Right atrium auricular region (tissue), 2 donors: ENCODE measurements around the gene KRT86. TPM values are rescaled to one million over a fixed set of nuclear protein-coding genes. Genes with fewer than 3 reads are reported as not detected.

ENCODE experiments used
- DNase-seq: peaks from one replicate; pipeline ENCODE4 v3.0.0-alpha.2; 2019; ENCODE audit warnings: low spot score
- H3K27ac ChIP-seq, 2 donors: fragments of 200-600 bp; sonication (generic); 1 replicate in 1 of 2; 2 replicates in 1 of 2; pipeline ENCODE4 v1.5.1; 2016 to 2019
- H3K27me3 ChIP-seq, 2 donors: fragments of 200-600 bp; sonication (generic); one replicate each; pipeline versions ENCODE4 v1.5.1 to v1.6.0; 2017 to 2019
- H3K36me3 ChIP-seq: fragments of 200-600 bp; sonication (generic); one replicate; pipeline ENCODE4 v1.5.1; 2016
- H3K4me1 ChIP-seq, 2 donors: fragments of 200-600 bp; sonication (generic); one replicate each; pipeline versions ENCODE4 v1.5.1 to v1.6.0; 2017 to 2019
- H3K4me3 ChIP-seq, 2 donors: fragments of 200-600 bp; sonication (generic); 1 replicate in 1 of 2; 2 replicates in 1 of 2; pipeline ENCODE4 v1.5.1; 2017 to 2019; ENCODE audit warnings: mild to moderate bottlenecking in 1 of 2, moderate library complexity in 1 of 2
- H3K9me3 ChIP-seq, 2 donors: fragments of 200-600 bp; sonication (generic); one replicate each; pipeline ENCODE4 v1.5.1; 2019
- total RNA-seq, 2 donors: library from RNA; depleted of rRNA; stranded (reverse); fragments of >200 nt; gene quantifications; one replicate each; pipeline ENCODE4 v1.1.0, GENCODE V29; 2016
- TF ChIP-seq, protein P1 (sequence below), 2 donors: fragments of 200-600 bp; sonication (generic); IDR thresholded peaks; one replicate each; pipeline ENCODE4 v1.5.1; 2019; ENCODE audit warnings: antibody characterized with exemption in 2 of 2

The KRT86 gene
- total RNA-seq, 2 donors from 2014 or later, result not detected

DNA sequence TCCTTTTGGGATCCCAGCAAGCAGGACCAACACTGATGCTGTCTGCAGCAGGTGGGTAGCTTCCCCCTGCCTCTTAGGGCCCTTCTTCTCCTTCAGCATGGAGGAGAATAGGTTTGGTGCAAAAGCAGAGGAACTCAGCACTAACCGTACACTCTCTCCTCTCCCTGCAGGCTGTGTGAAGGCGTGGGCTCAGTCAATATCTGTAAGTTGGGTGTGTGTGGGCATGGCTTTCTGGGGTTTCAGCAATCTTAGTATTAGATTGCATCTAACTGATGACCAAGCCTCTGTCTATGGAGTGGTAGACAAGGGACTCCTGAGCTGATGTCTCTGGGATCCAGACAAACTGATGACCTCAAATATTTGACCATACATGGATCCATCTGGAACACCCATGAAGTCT lies 78.5 kb downstream of the KRT86 start:
- H3K27me3 ChIP-seq, result no peaks in the 10 kb centered on the region

DNA sequence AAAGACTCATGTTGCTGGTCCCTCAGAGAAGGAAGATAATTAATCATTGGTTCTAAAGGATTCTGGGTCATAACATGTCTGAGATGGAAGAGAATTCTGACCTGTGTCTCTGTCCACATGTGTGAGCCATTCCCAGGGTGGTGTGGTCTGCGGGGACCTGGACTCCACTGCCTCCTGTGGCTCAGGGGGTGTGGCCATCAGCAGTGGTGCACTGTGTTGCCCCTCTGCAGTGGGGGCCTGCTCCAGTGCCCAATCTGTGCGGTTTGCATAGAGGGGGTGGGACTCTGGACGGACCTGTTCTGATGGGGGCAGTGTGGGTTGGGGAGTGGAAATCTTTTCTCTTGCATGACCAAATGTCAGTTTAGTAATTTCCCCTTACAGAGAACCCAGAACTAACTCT lies 79.3 kb downstream of the KRT86 start:
- TF ChIP-seq, protein P1, sequence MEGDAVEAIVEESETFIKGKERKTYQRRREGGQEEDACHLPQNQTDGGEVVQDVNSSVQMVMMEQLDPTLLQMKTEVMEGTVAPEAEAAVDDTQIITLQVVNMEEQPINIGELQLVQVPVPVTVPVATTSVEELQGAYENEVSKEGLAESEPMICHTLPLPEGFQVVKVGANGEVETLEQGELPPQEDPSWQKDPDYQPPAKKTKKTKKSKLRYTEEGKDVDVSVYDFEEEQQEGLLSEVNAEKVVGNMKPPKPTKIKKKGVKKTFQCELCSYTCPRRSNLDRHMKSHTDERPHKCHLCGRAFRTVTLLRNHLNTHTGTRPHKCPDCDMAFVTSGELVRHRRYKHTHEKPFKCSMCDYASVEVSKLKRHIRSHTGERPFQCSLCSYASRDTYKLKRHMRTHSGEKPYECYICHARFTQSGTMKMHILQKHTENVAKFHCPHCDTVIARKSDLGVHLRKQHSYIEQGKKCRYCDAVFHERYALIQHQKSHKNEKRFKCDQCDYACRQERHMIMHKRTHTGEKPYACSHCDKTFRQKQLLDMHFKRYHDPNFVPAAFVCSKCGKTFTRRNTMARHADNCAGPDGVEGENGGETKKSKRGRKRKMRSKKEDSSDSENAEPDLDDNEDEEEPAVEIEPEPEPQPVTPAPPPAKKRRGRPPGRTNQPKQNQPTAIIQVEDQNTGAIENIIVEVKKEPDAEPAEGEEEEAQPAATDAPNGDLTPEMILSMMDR (IDR thresholded peaks at IDR 0.05), result no peak
- Histone ChIP-seq H3K9me3 (no peaks in the 10 kb centered on the region), H3K4me1 (peaks cover 0 to 8% of the 10 kb centered on the region in 2 donors), H3K4me3 (no peak overlapping the region), H3K36me3 (no peaks in the 10 kb centered on the region), H3K27me3 (no peaks in the 10 kb centered on the region), H3K27ac (no peak overlapping the region)
- DNase-seq, result no peak

More for the DNA sequence above, 78.5 kb downstream of the KRT86 start:
- peaks cover 0 to 8% of the 10 kb centered on the region in 2 donors for H3K4me1 ChIP-seq
- no peak for DNase-seq
- H3K9me3 ChIP-seq, result no peaks in the 10 kb centered on the region
- H3K27ac ChIP-seq, result no peak overlapping the region
- no peaks in the 10 kb centered on the region for H3K36me3 ChIP-seq
- TF ChIP-seq, protein P1 (IDR thresholded peaks at IDR 0.05), result no peak
- no peak overlapping the region for H3K4me3 ChIP-seq

DNA sequence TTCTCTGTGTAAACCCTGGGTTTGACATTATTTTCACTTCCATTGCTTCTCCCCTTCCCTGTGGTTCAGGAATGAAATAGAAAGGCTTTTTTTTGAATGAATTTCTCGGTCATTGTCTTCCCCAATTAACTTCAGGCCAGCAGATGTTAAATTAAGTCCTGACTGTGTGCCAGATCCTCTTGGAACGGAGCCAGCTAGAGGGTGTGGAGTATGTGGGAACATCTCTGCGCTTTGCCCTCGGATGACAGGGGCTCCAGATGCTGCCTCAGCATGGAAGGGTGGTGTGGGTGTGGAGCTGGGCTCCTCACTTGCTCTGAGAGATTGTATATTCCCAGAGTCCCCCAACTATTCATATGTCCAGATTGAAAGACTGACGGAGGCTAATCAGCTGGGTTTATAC lies 79.8 kb downstream of the KRT86 start:
- peaks cover 0 to 8% of the 10 kb centered on the region in 2 donors for H3K4me1 ChIP-seq
- TF ChIP-seq, protein P1 (IDR thresholded peaks at IDR 0.05), result no peak
- no peak overlapping the region for H3K4me3 ChIP-seq
- no peak overlapping the region for H3K27ac ChIP-seq
- no peaks in the 10 kb centered on the region for H3K36me3 ChIP-seq
- DNase-seq, result no peak
- H3K27me3 ChIP-seq, result no peaks in the 10 kb centered on the region
- no peaks in the 10 kb centered on the region for H3K9me3 ChIP-seq

DNA sequence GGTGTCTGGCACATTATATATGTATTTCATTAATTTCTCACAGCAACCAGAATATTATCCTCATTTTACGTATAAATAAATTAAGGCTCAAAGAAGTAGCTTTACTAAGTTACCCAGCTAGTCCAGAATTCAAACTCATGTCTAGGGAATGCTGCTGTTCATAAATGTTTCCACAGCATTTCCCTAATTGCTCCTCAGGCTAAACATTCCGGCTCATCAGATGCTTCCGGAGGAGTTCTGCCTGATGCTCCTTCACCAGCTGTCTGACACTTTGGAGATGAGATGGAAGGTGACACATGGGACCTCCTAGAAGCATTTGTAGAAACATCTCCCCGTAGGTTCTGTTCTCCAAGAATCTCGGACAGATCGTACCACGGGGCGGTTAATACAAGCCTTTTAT lies 80.7 kb downstream of the KRT86 start:
- peaks cover 0 to 8% of the 10 kb centered on the region in 2 donors for H3K4me1 ChIP-seq
- H3K27me3 ChIP-seq, result no peaks in the 10 kb centered on the region
- TF ChIP-seq, protein P1 (IDR thresholded peaks at IDR 0.05), result no peak

DNA sequence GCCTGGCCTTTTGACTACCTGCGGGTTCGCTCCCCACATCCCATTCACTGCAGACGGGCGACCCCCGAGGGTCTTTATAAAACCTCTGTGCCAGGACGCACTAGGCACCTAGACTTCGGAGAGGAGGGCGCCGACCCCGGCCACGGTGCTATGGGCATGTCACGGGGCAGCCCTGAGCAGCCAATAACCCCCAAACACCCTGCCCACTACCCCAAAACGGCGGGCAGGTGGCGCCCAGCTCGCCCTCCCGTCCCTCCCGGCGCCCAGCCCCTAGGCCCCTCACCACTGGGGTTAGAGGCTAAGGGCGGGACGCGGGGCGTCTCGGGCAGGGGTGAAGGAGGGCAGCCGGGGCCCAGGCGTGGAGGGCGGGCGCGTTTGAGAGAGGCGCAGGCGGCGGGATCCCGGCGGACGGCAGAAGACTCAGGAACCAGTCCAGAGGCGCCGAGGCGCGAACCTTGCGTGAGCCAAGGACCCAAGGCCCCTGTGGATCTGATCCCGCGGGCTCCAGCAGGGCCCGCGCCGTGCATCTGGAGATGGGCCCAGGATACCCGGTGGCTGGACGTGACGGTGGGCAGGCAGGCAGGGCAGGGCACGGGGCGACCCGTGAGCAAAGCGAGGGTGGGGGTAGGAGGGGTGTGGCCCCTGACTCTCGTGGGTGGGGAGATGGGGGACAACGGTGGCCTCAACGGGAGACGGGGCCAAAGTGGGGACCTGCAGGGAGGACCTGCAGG lies 81.8 kb downstream of the KRT86 start:
- no peaks in the 10 kb centered on the region for H3K9me3 ChIP-seq
- H3K27ac ChIP-seq, result no peak overlapping the region
- no peak for DNase-seq
- no peaks in the 10 kb centered on the region for H3K27me3 ChIP-seq
- H3K4me3 ChIP-seq, result no peak overlapping the region
- TF ChIP-seq, protein P1 (IDR thresholded peaks at IDR 0.05), result no peak
- peaks cover 0 to 8% of the 10 kb centered on the region in 2 donors for H3K4me1 ChIP-seq
- no peaks in the 10 kb centered on the region for H3K36me3 ChIP-seq

More for the DNA sequence above, 80.7 kb downstream of the KRT86 start:
- Histone ChIP-seq H3K4me3 (no peak overlapping the region), H3K9me3 (no peaks in the 10 kb centered on the region), H3K27ac (no peak overlapping the region), H3K36me3 (no peaks in the 10 kb centered on the region)
- no peak for DNase-seq
